KG1 (cell line): ENCODE measurements around the gene NIM1K.
A peak's percentile ranks its signal among the peaks of the same experiment; 100 is the strongest.
"Not testable (repeated sequence)": the region's sequence is repeated elsewhere in the genome, so short reads cannot be mapped to it uniquely, and the experiment has no call there.

ENCODE experiments used
- DNase-seq: peaks from one replicate; lab custom pipeline; 2025; lab: John Stamatoyannopoulos, UW

NIM1K gene

DNA sequence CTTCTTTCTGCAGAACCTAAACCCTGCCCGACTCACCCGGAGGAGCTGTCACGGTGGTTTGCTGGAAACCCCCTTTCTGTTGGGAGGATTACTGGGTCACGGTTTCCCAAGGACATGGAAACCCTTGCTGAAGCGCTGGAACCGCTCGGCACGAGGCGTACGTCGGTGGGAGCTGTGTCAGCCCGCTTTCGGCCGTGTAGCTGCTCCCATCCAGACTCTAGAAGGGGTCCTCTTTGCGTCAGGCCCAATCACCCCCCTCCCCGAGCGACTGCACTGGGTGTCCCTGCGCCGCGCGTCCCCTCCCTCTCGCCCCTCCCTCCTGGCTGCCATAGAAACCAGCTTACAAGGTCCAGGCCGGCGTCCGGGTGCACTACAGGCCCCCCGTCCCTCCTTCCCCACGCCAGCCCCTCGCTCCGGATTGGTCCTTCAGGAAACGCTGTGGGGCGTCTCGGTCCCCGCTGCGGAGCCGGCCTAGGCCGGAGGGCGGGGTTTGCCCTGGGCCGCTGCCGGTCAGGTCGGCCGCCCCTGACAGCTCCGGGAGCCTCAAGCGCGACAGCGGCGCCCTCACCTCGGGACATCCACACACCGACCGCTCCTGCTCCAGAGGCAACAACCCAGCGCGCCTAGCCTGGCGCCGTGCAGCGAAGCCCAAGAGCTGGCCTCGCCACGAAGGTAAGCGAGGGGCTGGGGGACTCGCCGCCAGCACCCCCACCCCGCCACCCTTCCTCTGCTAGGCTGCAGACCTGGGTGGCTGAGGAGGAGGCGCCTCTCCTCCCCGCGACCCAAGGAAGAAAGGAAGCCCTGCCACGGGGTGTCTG, at the start of gene NIM1K:
Gene NIM1K, plus strand, starts transcription at position 486 of the 818 bp plus-strand sequence. CDS start 53,551 bp downstream, outside the sequence.
- no peak for DNase-seq

DNA sequence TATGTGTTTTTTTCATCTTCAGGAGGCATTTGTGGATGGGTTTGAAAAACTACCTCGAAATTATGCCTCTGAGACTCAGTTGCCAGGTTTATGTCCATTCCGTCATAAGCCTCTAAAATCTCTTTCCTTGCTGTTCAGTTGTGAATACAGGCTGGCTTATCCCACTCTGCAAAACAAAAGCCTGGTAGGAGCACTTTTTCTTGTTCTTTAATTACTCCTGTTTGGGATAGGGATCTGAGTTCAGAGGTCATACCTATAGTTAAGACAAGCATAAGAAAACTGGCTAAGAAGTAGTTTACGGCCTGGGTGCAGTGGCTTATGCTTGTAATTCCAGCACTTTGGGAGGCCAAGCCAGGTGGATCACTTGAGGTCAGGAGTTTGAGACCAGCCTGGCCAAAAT, 47.0 kb upstream of the NIM1K start:
- DNase-seq = no peak

DNA sequence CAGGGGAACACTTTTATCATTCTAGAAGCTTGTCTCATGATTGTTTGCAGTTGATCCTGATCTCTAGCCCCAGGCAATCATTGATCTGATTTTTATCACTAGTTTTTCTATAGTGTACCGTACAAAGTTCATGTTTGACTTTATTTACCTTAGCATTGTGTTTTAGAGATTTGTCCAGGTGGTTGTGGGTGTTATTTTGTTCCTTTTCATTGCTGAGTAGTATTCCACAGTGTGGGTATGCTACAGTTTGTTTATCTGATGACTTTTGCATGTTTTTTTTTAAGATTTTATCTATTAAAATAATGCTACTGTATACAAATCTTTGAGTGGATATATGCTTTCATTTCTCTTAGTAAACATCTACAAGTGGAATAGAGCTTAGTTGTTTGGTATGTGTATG, 45.1 kb upstream of the NIM1K start:
- DNase-seq = no peak

DNA sequence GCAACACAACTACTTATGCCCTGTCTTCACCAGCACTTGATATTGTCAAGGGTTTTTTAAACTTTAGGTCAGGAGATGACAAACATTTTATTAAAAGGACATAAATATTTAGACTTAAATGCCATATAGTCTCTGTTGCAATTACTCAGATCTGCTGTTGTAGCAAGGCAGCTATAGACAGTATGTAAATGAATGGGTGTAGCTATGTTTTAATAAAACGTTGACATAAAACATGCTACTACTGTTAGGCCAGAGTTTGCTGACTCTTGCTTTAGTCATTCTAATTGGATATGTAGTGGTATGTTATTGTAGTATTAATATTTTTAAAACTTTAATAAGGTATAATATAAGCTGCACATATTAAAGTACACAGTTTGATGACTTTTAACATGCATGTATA, 43.6 kb upstream of the NIM1K start:
- DNase-seq = no peak

DNA sequence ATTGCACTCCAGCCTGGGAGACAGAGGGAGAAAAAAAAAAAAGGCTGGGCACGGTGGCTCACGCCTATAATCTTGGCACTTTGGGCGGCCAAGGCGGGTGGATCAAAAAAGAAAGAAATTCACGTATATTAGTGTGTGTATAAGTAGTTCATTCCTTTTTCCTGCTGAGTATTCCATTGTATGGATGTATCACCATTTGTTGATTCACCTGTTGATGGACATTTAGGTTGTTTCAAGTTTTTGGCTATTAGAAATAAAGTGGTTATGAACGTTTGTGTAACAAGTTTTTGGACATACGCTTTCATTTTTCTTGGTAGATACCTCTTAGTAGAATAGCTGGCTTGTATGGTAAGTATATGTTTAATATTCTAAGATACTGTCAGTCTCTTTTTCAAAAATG, 42.8 kb upstream of the NIM1K start:
- DNase-seq = no peak

DNA sequence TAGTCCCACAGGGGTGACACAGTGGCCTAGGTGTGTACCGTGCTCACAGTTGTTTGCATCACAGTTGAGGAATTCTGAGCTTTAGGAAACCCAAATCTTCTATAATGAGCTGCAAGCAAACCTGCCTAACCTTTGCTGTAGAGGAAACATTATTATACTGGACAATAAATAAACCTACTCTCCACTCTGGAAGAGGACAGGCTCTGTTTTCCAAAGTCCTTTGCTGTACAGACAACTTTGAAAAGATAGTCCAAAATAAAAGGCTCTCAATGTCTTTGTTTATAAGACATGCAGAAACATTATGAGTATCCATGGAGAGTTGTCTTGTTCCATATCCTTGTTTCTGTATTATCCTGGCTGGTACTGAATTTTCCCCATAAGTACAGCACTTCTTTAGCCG, 42.0 kb upstream of the NIM1K start:
- no peak for DNase-seq

DNA sequence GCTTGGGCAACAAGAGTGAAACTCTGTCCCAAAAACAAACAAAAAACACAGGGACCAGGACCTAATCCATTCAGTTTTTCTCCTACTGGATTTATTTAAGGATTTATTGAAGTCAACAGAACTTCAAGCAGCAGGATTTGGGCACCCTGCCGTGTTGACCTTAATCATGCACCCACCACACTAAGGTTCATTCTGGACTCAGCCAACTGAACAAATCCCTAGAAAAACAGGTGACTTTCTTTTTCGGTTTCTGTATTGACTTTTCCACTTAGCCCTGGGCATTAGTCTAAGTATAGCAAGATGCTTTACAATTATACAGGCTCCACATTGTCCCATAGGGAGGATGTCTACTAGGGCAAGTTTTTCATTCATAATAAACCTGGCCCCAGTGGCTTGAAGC, 41.3 kb upstream of the NIM1K start:
- no peak for DNase-seq

DNA sequence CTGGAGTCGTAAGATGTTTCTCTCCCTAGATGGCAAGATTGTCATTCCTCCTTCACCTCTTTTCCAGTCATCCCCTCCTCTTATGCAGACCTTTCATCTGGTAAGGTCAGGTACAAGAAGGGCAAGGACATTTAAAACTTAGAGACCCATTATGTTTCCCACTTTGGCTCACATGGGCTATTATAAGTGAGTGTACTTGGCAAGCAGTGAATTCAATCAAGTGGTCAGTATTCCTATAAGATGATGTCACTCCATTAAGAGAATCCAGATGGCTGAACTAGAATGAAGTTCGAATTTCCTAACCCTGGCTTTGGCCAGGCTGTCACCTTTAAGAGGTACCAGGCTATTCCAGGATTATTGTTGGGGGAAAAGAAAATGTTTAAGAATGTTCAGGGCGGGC, 39.1 kb upstream of the NIM1K start:
- no peak for DNase-seq

DNA sequence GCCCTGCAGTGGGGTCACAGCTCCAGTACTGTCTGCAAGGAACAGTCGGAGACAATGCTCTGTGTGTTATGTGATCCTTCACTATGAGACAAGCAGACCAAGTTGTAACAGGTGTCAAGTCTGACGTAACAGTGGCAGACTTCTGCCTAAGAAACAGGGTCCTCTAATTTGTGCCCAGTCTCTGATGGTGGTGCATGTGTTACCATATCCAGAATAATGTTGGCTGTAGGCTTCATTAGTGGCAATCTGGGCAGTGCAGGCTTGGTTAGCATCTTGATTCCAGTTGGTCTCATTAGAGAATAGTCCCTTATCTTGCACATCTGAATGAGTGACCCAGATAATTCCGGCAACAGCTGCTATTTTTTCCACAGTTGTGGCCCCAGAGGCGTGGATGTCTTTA, 37.6 kb upstream of the NIM1K start:
- no peak for DNase-seq

DNA sequence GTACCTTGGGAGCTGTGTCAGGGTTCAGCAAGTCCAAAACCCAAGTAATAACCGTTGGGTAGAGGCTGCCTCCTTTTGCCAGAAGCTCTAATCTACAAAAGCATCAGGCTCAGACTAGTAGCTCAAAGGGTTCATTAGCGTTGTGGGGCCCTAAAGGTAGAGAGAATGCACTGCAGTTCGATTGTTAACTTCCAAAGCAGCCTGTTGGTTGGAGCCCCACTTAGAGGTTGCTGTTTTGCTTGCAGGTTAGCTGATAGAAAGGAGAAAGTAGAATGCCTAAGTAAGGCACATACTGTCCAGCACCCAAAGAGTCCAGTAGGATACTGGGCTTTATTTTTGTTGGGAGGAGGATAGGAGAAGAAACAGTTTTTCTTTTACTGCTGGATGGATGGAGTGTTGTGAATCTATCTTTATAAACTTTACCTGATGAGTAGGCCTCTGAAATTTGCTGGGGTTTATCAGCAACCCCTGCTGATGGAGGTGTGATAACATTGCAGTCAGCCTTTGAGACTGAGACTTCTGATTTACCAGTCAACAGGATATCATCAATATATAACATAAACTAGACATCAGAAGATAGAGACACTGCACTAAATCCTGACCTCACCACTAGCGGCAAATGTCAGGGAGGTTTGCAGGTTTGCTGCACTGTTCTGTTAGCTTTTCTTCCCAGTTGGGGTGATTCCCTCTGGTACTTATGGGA, 36.5 kb upstream of the NIM1K start:
- DNase-seq = no peak

DNA sequence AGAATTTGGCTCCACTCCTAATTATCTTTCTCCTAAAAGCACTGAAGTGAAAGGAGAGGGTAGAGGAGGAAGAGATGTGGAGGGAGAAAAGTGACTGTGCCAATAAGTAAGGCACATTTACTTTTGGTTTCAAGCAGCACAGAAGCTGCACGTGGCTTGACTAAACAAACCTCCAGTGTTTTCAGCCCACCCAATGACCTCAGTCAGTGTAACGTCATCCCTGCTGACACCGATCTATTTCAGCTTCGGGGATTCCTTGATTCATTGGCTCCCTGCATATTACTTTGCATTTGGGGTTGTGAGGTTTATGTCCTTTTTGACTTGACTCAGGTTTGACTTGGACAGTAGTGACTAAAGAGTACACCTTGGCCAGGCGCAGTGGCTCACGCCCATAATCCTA, 35.6 kb upstream of the NIM1K start:
- no peak for DNase-seq

DNA sequence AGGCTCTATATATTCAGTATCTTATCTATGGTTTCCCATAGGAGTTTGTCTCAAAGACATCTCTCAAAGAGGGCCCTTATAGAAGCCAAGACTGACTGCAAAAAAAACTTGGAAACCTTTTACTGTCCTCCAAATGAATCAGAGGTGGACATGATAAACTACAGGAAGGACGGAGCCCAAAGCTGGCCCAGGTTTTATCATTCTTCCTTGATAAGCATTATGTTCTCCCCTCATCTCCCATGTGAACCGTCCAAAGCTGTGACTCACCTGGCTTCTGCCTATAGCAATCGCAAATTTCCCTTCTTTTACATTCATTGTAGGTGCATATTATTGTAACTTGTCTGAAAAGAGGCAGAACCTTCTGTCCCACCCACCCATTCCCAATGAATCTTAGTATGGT, 35.0 kb upstream of the NIM1K start:
- DNase-seq = no peak

DNA sequence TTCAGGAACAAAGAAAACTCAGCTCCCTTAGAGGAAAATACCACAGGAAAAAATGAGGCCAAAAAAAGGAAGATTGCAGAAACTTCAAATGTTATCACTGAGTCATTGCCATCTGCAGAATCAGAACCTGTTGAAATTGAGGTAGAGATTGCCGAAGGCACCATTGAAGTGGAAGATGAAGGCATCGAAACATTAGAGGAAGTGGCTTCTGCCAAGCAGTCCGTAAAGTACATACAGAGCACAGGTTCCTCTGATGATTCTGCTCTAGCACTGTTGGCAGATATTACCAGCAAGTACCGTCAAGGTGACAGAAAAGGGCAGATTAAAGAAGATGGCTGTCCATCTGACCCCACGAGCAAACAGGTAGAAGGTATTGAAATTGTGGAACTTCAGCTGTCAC, 30.8 kb upstream of the NIM1K start:
- peak; percentile 2 for DNase-seq

DNA sequence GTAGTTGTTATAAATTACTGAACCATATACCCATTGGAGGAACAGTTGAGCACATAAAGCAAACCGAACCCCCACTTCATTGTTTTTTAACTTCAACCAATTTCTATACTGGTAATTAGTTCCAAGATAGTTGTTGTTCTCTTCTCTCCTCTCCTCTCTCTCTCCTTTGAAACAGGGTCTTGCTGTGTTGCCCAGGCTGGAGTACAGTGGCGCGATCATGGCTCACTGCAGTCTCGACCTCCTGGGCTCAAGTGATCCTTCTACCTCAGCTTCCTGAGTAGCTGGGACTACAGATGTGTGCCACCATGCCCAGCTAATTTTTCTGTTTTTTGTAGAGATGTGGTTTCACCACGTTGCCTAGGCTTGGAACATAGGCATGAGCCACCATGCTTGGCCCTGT, 27.2 kb upstream of the NIM1K start:
- not testable (repeated sequence) for DNase-seq

DNA sequence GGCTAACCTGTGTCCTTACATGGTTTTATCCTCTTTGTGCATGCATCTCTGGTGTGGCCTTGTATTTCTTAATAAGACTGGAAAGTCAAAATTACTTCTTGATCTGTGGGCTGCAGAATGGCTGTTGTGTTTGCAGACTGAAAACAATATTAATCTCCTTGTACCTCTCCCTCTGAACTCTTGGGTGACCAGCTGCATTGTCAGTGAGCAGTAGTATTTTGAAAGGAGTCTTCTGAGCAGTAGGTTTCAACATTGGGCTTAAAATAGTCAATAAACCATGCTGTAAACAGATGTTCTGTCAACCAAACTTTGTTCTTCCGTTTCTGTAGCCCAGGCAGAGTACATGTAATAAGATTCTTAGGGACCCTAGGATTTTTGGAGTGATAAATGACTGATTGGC, 26.7 kb upstream of the NIM1K start:
- DNase-seq = no peak

DNA sequence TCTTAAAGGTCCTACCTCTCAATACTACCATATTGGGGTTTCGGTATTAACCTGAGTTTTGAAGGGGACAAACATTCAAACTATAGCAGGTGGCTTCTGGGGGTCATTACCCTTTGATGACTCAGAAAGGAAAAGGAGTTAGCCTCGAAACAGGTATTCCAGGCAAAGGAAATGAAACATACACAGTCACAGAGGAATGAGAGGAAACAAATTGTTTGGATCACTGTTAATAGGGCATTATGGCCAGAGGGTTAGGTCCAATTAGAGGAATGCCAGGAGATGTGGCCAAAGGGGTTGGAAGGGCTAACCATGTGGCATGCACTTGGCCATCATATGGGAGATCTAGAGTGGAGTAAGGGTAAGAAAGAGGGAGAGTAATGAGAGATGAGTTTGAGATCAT, 23.9 kb upstream of the NIM1K start:
- DNase-seq = no peak

DNA sequence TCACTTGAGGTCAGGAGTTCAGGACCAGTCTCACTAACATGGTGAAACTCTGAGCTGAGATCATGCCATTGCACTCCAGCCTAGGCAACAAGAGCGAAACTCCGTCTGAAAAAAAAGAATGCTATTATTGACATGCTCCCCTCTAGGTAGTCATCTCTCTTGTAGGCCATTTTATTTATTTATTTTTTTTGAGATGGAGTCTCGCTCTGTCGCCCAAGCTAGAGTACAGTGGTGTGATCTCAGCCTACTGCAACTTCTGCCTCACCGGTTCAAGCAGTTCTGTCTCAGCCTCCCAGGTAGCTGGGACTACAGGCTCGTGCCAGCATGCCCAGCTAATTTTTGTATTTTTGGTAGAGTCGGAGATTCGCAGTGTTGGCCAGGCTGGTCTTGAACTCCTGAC, 20.6 kb upstream of the NIM1K start:
- no peak for DNase-seq

DNA sequence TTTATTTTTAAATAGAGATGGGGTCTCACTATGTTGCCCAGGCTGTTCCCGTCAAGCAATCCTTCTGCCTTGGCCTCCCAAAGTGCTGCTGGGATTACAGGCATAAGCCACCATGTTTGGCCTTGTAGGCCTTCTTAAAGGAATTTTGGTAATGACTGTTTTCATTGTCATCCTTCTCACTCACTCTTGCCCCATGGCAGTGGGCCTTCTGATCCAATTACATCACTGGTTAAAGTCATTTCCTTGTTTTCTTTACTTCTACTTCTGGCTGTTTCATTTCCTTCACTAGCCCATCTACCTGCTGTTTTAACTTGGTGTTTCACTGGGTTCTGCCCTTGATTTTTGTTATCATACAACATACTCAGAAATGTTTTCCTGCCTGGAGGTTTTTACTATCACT, 20.1 kb upstream of the NIM1K start:
- DNase-seq = no peak

DNA sequence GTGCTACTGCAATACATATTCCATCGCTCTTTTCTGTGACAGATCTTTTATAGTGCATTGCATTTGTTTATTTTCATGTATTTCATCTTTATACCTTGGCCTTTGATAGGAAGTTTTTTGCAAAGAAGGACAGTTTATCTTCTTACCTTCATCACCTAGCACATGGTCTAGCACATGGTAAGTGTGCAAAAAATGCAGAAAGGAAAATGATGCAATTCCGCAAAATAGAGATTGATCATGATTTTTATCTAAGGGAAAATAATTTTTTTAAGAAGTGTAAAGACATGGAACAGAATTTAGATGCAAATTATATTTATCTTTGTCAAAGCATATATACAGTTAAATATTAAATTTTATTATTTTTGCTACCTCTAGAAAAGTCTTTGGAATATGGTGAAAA, 19.2 kb upstream of the NIM1K start:
- DNase-seq = no peak

DNA sequence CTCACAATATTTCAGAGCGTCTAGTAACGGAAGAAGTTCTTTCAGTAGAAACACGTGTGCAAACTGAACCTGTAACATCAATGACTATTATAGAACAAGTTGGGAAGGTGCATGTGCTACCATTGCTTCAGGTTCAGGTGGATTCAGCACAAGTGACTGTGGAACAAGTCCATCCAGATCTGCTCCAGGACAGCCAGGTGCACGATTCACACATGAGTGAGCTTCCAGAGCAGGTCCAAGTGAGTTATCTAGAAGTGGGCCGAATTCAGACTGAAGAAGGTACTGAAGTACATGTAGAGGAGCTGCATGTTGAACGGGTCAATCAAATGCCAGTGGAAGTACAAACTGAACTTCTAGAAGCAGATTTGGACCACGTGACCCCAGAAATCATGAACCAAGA, 17.4 kb upstream of the NIM1K start:
- DNase-seq = no peak

DNA sequence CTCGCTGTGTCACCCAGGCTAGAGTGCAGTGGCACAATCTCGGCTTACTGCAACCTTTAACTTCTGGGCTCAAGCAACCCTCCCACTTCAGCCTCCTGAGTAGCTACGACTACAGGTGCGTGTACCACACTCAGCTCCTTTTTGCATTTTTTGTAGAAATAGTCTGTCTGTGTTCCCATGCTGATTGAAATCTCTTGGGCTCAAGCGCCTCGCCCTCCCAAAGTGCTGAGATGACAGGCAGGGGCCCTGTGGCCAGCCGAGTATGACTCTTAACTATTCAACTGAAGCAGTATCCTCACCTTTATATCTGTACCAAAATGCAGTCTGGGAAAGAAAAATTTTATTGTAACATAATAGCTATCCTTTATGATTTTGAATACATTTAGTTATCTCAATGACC, 12.2 kb upstream of the NIM1K start:
- no peak for DNase-seq

DNA sequence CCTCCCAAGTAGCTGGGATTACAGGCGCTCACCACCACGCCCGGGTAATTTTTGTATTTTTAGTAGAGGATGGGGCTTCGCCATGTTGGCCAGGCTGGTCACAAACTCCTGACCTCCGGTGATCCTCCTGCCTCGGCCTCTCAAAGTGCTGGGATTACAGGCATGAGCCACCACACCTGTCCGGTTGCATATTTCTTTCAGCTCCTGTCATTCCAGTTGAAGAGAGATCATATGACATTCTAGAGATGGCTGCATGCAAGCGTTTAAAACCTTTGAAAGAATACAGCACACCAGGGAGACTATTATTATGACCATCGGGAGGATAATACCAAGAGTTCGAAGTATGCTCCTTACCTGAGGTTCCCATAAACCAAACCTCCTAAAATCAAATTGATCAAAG, 9.6 kb upstream of the NIM1K start:
- DNase-seq = no peak

DNA sequence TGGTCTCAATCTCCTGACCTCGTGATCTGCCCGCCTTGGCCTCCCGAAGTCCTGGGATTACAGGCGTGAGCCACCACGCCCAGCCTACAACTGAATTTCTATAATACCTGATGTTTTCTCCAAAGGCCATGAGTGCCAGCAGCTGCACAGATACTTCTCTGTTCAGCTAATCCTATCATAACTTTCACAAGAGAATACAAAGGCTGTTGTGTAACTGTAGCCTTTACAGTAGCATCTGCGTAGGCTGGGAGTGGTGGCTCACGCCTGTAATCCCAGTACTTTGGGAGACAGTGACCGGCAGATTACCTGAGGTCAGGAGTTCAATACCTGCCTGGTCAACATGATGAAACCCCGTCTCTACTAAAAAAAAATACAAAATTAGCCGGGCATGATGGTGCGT, 8.9 kb upstream of the NIM1K start:
- not testable (repeated sequence) for DNase-seq
